Fibroblast of the conjunctiva (primary cell): ENCODE measurements around the gene DDN.

Experiments used
- DNase-seq: peaks from one replicate; pipeline ENCODE4 v3.0.0-alpha.2; 2010; ENCODE audit warnings: low read depth

The DDN gene

DNA sequence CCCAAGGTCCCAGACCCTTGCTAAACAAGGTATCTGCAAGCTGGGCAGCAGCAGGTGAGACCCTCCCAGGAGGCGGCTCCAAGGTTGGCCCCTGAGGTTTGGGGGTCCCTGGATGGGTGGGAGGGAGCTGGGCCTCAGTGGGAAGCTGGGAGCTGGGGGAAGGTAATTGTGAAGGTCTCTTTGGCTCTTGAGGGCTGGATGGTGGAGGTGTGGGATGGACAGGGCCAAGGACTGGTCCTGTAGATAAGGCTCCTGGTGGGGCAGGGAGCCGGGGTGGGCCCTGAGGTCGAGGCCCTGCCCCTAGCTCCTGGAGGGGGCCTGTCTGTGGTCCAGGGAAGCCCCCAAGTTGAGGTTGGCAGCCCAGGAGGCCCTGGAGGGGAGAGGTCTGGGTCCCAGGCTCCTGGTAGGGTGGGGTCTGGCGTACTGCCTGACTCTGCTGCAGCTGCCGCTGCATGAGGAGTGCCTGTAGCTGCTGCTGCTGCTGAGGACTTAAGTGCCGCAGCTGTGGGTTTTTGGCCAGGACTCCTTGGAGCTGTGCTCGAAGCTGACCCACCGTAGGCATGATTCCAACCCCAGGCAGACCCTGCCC is 32.5 kb upstream of the DDN start:
- no peak for DNase-seq

DNA sequence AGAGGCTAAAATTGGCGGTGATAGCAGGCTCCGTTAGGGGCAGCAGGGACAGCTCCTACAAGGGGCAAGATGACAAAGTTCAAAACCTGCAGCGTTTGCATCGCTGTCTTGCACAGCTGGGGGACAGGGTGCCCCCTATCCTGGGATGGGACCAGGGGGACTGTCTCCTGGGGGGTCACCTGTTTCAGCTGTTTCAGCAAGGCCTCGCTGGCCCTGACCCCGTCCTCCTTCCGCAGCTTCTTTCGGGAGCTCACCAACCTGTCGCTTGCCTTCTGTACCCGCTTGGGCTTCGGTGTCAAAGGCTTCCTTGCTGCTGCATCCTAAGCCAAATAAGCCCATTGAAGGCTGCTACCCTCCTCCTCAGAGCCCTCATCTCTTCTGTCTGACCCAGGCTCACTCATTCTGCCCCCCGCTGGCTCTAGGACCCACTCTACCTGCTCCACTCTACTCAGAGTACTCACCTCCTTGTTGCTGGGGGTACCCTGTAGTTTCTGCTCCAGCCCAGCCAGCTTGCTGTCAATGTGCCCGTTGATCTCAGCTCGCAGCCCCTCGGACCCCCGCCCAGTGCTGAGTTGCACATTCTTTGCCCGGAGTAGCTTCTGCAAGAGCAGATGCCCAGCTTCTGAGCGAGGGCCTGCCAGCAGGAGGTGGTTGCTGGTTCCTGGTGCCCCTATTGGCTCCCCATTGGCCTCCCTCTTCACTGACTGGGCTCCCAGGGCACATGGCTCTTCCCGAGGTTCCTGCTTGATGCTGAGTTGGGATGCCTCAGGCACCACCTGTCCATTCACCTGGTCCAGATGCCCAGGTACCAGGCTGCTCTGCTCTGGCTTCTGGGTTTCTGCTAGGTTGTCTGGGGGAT is 31.8 kb upstream of the DDN start:
- no peak for DNase-seq

DNA sequence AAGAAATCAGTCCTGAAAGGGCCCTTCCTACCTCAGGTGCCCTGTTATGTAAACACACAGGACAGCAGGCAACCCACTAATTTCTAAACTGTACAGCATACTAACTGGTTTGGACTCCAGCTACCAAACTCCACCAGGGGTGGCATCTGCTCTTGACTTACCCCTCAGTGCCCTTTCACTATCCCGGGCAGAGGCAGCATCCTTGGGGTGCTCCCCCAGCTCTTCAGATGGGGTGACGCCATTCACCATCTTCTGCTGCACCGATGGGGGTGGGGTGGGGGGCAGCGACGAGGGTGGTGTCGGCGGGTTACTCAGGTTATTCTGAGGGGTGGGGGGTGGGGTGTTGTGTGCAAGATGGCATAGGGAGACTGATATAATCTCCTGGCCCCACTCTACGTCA is 30.9 kb upstream of the DDN start:
- no peak for DNase-seq

DNA sequence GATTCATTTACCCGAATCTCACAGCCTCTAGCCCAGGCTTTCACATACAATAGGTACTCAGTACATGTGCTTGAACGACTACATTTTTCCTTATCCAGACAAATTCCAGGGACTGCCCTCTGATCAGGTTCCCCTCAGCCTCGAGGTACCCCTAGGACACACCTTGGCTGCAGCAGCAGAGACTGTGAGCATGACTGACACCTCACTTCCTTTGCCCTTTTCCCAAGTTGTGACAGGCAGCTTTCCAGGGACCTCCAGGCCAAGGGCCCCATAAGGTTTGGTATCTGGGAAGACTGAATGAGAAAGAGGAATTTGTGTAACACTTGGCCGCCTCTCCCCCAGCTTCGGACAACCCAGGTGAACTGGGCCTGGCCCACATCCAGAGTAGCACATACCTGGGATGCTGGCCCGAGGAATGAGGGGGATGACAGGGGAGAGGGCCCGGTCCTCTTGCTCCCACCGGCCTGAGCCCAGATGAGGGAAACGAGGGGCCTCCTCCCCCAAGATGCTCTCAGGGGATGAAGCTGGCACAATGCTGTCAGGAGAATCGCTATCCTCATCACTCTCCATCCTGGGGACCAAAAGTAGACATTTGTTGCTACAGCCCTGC is 29.6 kb upstream of the DDN start:
- no peak for DNase-seq

DNA sequence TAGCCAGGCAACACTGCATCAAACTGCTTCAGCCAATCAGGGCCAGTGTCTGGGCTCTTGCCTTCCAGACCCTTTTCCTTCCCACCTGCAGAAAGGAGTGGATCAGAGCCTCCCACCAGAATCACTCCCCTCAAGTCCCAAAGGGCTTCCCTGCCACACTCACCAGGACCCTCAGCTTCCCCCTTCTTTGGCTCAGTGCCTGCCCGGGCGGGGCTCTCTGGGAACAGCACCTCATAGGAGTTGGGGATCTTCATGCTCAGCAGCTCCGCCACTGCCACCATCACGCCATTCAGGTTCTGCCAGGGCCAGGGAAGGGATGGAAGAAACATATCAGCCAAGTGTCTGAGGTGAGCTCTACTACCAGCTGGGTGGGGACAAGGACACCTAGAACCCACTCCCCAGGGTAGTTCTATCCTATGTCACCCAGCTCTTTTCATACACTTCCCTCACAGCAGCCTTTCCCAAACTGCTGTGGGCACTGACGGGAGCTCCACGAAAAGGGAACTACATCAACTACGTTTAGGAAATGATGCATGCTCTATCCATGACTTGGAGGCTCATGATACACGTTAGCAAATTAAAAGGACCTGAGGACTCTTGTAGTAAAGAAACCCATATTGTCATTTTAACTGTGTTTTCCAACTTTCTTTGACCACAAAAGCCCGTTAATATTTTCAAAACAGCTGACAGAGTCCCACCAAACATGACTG is 28.8 kb upstream of the DDN start:
- DNase-seq: no peak

DNA sequence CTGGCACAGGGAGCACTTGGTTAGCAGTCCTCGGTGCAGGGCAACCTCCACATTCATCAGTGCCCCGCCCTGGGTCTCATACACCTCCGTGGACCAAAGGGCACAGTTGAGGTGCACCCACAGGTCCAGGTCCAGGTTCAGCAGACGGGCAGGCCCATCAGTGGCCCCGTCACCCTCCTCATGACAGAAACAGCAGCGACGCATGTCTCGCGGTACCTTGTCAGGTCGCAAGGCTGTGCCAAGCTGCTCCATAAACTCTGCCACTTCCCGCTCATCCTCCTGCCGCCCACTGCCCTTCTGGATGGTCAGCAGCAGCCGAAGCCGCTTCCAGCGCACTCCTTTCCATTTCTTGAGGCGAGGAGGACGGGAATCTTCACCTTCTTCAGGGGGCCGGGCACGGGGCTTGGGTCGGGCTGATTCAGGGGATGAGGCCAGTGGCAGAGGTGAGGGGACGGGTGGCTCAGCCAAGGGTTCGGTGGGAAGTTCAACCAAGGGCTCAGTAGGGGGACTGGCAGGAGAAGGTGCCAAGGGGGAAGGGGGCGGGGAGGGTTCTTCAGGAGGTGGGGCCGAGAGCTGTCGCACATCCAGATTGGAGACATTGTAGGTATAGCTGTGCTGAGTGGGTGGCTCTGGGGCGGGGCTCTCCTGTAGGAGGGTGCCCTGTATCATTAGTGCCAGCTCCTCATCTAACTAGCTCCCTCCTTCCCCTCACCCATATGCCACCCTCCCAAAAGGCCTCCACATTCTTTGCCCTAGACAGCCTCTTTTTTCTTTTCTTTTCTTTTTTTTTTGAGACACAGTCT is 27.7 kb upstream of the DDN start:
- DNase-seq: no peak

DNA sequence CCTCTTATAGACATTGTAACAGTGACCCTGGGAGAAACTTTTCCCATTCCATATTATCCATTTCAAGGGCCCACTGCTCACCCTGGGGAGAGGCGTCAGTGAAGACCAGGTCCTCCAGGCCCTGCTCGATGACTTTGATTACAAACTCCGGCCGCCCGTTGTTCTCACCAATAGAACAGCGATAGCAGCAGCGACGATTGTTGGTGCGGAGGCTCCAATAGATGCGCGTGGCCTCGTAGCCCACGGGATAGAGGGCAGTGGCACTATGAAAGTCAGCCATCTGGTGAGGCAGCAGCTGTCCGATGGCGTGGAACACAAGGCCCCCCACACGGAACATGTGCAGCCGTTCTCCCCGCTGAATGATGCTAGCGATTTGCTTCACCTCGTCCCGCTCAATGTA is 26.9 kb upstream of the DDN start:
- DNase-seq: no peak

DNA sequence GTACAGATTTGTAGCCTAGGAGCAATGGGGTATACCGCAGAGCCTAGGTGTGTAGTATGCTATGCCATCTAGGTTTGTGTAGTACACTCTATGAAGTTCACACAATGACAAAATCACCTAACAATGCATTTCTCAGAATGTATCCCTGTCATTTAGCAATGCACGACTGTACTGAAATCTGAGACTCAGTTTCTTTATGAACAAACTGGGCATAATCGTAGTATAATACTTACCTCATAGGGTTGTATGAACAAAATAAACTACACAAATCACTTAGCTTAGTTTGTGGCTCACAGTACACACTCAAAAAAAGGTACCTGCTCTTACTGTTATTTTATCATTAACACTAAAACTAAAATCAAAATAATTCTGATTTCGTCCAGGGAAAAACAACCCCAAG is 26.3 kb upstream of the DDN start:
- no peak for DNase-seq

DNA sequence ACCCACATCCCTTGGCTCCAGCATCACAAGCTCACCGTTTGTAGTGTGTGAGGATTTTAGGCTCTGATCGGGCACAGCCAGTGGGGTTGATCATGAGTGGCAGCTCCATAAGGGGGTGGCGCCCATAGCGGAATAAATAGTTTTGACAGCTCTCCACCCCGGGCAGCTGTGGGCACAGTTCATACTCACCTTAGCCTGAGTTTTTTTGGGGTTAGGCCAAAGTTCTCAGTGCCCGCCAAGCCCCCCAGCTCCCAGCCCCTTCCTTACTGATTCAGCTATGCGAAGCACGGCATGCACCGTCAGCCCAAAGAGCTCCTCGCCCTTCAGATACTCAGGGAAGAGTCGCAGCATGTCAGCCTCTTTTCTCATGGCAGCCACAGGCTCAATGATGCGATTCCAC is 25.4 kb upstream of the DDN start:
- no peak for DNase-seq

DNA sequence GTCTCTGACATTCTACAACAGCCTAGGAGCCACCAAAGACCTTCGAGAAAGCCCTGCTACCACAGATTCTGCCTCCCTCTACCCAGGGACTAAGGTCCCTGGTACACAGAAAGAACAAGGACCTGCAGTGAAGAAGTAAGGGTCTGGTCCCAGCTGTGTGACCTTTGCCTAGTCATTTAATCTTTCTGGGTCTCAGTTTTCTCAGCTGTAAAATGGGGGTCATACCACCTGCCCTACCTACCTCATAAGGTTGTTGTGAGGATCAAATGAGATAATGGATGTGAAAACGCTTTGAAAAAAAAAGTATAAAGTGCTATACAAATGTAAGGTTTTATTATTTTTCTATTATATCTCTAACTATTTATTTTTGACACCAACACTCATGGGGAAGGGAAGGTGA is 24.6 kb upstream of the DDN start:
- DNase-seq: no peak

DNA sequence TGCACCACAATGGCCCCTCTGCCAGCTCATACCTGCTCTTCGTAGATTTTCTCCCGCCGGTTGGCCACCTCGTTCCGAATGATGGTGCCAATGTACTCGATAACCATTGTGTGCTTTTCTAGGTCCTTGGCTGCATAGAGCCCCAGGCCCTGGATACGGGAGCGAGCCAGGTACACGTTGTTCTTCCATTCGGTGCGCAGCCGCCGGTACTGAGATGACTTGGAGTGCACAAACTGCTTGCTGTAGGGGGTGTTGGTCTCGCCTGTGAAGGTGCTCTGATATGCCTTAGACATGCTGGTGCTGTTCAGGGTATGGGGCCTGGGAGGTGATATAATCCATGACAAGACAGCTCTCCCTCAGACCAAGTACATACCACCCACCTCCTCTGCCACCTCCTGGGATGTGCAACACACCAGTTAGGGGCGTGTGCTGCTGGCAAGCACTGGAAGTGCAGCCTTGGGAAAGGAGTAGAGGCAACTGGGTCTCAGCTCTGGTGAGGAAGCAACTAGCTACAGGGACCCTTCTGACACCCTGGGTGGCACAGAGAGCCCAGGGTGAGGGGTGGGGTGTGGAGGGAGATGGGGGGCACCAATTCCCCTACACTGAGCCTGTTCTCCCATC is 23.5 kb upstream of the DDN start:
- DNase-seq: no peak

DNA sequence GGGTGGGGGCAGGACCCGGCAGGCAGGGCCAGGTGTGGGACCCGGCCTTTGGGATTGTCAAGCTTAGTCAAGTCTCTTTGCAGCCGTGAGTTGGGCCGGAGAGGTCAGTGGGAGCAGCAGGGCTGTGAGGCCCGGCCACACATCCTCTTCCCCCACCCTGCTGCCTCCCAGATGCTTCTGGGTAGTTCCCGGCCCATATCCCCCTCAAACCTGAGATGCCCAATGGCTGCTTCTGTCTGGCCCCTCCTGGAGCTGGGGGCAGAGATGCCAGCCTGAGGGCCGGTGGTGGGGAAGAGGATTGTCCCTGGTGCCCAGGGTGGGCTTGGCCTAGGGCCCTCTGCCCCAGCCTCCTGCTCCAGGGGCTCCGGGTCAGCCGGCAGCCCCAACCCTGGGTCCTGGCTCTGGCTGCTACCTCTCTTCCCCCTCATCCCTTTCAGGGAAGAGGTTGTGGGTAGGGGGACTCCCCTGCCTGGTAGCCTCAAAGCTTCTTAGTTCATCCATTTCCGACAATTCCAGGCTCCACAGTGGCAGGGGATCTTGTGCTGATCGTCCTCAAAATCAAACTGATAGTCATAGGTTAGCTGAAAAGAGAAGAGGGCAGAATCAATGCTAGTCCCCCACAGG is 22.2 kb upstream of the DDN start:
- no peak for DNase-seq

DNA sequence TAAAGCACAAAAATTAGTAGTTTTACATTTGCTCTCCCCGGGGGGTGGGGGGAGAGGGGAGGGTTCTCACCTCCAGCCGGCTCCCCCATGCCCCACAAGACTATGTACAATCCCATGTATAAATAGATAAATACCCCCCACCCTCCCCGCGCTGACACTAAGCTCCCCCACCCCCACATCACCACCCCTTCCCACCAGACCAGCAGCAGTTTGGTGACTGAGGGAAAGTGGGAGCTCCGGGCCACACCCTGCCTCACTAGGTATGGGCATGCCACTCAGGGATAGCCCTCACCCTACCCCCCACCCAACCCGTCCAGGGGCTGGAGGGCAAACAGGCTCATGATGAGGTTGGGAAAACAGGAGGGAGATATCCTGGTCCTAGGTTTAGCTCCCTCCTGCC is 21.3 kb upstream of the DDN start:
- DNase-seq: no peak

DNA sequence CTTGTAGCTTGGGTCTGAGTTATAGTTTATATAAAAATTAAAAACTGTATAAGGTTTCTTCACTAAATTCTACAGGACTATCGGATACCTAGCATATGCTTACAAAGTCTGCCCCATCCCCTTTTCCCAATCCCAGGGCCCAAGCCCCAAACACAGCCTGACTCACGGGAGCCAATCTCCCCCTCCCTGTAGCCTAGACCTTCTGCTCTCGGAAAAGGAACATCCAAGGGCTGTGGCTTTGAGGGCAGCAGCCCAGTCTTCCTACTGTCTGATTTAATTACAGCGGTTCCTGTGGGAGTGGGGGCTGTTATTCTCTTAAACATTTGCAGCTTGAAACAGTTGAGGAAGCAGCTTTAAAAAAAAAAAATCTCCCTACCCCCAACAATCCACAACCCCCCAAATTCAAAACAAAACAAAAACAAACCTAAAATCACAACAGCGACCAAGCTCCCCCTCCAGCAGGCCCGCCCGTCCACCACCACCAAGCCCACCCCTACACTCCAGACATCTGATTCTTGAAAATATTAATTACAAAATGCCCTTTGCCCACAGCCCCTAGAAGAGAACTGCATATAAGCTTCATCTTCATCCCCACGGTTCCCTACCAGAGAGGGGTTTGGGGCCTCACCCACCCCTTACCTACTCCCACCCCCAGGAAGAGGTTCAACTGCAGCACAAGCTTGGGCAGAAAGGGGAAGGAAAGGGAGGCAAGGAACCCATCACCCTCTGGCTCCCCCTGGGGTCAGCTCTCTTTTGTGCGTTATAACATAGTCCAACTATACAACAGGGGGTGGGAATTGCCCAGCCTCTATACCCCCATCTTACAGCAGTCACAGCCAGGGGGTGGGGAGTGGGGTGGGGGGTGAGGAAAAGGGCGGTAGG is 20.5 kb upstream of the DDN start:
- no peak for DNase-seq

DNA sequence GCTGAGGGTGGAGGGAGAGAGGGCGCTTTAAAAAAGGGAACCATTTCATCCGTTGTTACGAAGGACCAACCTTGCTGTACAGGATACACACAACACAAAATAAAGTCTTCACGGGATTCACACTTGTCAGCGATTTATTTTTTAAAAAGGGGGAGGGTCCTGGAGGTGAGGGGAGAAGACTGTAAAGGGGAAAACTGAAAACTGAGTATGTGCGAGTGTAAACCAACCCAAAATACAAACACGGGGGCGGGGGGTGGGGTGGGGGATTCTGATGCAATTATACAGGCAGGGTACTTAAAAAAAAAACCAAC is 19.9 kb upstream of the DDN start:
- DNase-seq: no peak

DNA sequence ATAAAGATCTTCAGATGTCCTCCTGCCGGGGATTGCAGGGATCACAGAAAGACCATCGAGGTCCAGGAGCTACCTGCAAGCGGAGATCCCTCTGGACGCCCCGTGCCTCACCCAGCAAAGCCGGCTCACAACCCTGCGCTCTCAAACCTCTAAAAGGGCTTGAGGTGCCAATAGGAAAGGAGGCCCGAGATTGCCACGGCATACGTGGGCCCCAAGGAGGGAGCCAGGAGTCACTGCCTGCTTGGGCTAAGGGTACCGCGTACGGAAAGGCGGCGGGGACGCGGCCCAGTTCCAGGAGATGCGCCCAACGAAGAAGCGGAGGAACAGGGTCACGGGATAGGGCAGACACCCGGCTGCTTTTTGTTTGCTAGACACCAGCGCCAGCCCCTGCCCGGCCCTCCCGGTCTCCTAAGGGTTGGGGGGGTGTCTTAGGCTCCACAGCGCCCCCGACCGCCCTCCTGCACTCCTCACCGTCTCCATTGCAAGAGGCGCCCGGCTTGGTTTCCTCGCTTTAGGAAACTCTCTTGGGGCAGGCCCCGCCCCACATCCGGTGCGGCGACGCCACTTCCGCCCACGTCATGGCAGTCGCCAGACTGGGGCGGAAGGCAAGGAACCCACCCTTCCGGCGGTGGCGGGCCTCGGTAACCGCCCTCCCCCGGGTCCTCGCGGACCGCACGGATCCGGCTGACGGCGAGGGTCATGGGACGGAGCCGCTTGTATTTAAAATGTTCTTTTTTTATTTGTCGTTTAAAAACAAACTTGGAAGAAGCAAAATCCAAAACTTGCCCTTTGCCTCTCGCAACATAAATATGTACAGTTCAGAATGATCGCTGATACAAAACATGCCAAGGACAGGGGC is 19.3 kb upstream of the DDN start, which contains the start of gene PRKAG1:
Gene PRKAG1, minus strand, starts transcription at position 516 of the 859 bp plus-strand sequence. Its CDS starts 36 bp downstream, at position 480.
- DNase-seq: peak; percentile 96

DNA sequence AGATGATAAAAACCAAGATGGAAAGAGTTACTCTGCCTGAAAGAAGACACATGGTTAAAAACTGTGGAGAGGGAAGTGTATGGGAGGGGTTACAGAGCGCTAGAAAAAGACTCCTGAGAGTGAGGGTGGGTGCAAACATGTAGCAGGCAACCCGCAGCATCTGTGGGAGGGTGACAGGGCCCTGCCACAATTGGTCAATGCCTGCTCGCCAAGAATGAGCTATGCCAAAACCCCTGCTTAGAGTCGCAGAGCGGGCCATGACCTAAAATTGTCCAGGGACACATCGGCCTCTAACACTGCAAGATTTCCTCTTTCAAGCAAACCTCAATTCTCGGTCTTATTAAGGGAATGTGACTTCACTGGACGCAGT is 18.7 kb upstream of the DDN start:
- DNase-seq: no peak

DNA sequence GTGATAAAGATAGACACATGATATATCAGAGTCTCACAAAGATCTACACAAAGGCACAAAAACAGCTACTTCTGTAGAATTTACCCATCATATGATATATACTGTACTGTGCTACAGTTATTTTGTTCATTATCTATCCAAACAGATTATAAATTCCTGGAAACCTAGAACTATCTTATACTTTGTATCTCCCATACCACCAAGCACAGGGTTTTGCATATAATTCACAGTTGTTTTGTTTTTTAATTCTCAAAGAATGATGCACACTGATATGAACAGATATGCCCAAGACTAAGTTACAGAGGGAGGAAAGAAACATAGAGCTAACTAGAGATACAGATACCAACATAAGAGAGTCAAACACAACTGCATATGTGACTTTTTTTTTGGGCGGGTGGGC is 16.0 kb upstream of the DDN start:
- no peak for DNase-seq

DNA sequence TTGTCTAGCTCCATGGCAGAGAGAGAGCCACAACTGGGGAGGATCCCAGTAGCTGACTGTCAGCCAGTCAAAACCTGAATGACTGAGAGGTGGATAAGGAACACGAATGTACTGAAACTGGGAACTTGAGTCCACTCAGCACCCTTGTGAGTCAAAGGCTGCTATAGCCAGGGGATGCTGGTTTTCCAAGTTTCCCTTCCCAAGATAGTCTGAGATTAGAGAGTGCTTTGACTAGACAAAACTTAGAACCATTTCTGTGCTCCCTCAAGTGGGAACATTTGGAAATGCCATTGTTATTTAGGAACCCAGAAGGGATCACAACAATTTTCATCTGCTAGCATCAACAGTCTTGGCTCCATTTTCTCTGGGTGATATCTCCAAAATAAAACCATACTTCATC is 15.4 kb upstream of the DDN start:
- DNase-seq: no peak
